ENCODE data around the gene ENOX2. TPM values are rescaled to one million over a fixed set of nuclear protein-coding genes. Genes with fewer than 3 reads are reported as not detected.

The ENOX2 gene
- total and polyA plus RNA-seq, 3 experiments from 2014 or later = 10.8 to 19.2 (median 14.7) TPM

GRCh38 chrX:130916636-130917422 lies 13.8 kb upstream of the ENOX2 start:
- DNase-seq = peak; percentile 6 to 55 (median 24)

GRCh38 chrX:130915302-130915701 lies 12.3 kb upstream of the ENOX2 start:
- Mint-ChIP-seq H3K27me3 (peaks cover 0 to 4% of the 10 kb centered on the region in 2 donors), H3K9me3 (no peaks in the 10 kb centered on the region), H3K36me3 (no peaks in the 10 kb centered on the region), H3K27ac (no peak overlapping the region), H3K4me1 (no peaks in the 10 kb centered on the region), H3K4me3 (no peak overlapping the region)
- Histone ChIP-seq H3K27ac (ENCODE audit: low read depth, low read length) (no peak overlapping the region), H3K9me3 (ENCODE audit: low read length) (no peaks in the 10 kb centered on the region), H3K4me3 (ENCODE audit: low read length) (no peak overlapping the region), H3K36me3 (ENCODE audit: insufficient read depth, low read length) (no peaks in the 10 kb centered on the region), H3K27me3 (ENCODE audit: insufficient read depth, low read length, poor library complexity, severe bottlenecking) (no peaks in the 10 kb centered on the region), H3K4me1 (ENCODE audit: insufficient read depth, low read length) (no peaks in the 10 kb centered on the region)
- DNase-seq = no peak
- POLR2A ChIA-PET = interaction anchor here (0.5 kb wide), 1 partner anchor 526 kb away, joined by 5 read pairs; no protein-coding TSS in a partner anchor
- CTCF ChIA-PET = interaction anchor here (1.3 to 2.7 kb wide), 2 partner anchors 375 to 585 kb away, joined by 3 to 9 read pairs; no protein-coding TSS in a partner anchor

More at GRCh38 chrX:130916636-130917422, 13.8 kb upstream of the ENOX2 start:
- Histone ChIP-seq H3K4me1 (ENCODE audit: insufficient read depth, low read length) (no peaks in the 10 kb centered on the region), H3K4me3 (ENCODE audit: low read length) (no peak overlapping the region), H3K36me3 (ENCODE audit: insufficient read depth, low read length) (no peaks in the 10 kb centered on the region), H3K27ac (ENCODE audit: low read depth, low read length) (no peak overlapping the region), H3K9me3 (ENCODE audit: low read length) (no peaks in the 10 kb centered on the region), H3K27me3 (ENCODE audit: insufficient read depth, low read length, poor library complexity, severe bottlenecking) (no peaks in the 10 kb centered on the region)
- H3K9me3 Mint-ChIP-seq = no peaks in the 10 kb centered on the region
- H3K27me3 Mint-ChIP-seq = peaks cover 0 to 4% of the 10 kb centered on the region in 2 donors
- H3K4me3 Mint-ChIP-seq = no peak overlapping the region
- ChIA-PET POLR2A (no interaction called here), CTCF (interaction anchor here (0.6 to 1.5 kb wide), 7 partner anchors 10 to 587 kb away, joined by 3 to 9 read pairs (median 3); no protein-coding TSS in a partner anchor)
- peak overlapping the region in 1 of 8 donors; percentile 3 for H3K27ac Mint-ChIP-seq
- no peaks in the 10 kb centered on the region for H3K4me1 Mint-ChIP-seq
- H3K36me3 Mint-ChIP-seq = no peaks in the 10 kb centered on the region

GRCh38 chrX:130909469-130910136 lies 6.6 kb upstream of the ENOX2 start:
- Mint-ChIP-seq H3K4me3 (no peak overlapping the region), H3K27ac (no peak overlapping the region), H3K4me1 (no peaks in the 10 kb centered on the region), H3K36me3 (no peaks in the 10 kb centered on the region), H3K27me3 (peaks cover 0 to 2% of the 10 kb centered on the region in 2 donors), H3K9me3 (no peaks in the 10 kb centered on the region)
- Histone ChIP-seq H3K9me3 (ENCODE audit: low read length) (no peaks in the 10 kb centered on the region), H3K4me1 (ENCODE audit: insufficient read depth, low read length) (no peaks in the 10 kb centered on the region), H3K36me3 (ENCODE audit: insufficient read depth, low read length) (no peaks in the 10 kb centered on the region), H3K27me3 (ENCODE audit: insufficient read depth, low read length, poor library complexity, severe bottlenecking) (no peaks in the 10 kb centered on the region), H3K4me3 (ENCODE audit: low read length) (no peak overlapping the region), H3K27ac (ENCODE audit: low read depth, low read length) (no peak overlapping the region)
- POLR2A ChIA-PET = no interaction called here
- CTCF ChIA-PET = no interaction called here
- DNase-seq = no peak

- H3K4me3 Mint-ChIP-seq = no peak overlapping the region
- ChIA-PET POLR2A (no interaction called here), CTCF (no interaction called here)
- Histone ChIP-seq H3K27ac (ENCODE audit: low read depth, low read length) (no peak overlapping the region), H3K9me3 (ENCODE audit: low read length) (no peaks in the 10 kb centered on the region), H3K36me3 (ENCODE audit: insufficient read depth, low read length) (no peaks in the 10 kb centered on the region), H3K4me1 (ENCODE audit: insufficient read depth, low read length) (peaks cover 5% of the 10 kb centered on the region), H3K27me3 (ENCODE audit: insufficient read depth, low read length, poor library complexity, severe bottlenecking) (no peaks in the 10 kb centered on the region), H3K4me3 (ENCODE audit: low read length) (no peak overlapping the region)
- peaks cover 0 to 2% of the 10 kb centered on the region in 2 donors for H3K27me3 Mint-ChIP-seq
- DNase-seq = no peak
- H3K27ac Mint-ChIP-seq = no peak overlapping the region
- no peaks in the 10 kb centered on the region for H3K9me3 Mint-ChIP-seq
- H3K36me3 Mint-ChIP-seq = peaks cover 0 to 1% (median 0%) of the 10 kb centered on the region in 3 donors
- H3K4me1 Mint-ChIP-seq = peaks cover 7% of the 10 kb centered on the region in 3 donors
These were observed 3.8 kb upstream of the ENOX2 start for GRCh38 chrX:130906776-130907175.

GRCh38 chrX:130902446-130902782 lies 595 bp downstream of the ENOX2 start:
- peaks cover 0 to 16% (median 0%) of the 10 kb centered on the region in 3 donors for H3K36me3 Mint-ChIP-seq
- no peaks in the 10 kb centered on the region for H3K27me3 ChIP-seq (ENCODE audit: insufficient read depth, low read length, poor library complexity, severe bottlenecking)
- peak overlapping the region in 7 of 8 donors; percentile 15 to 90 (median 61) for H3K27ac Mint-ChIP-seq
- peaks cover 5% of the 10 kb centered on the region for H3K4me1 ChIP-seq (ENCODE audit: insufficient read depth, low read length)
- H3K4me3 Mint-ChIP-seq = no peak overlapping the region
- CTCF ChIA-PET = no interaction called here
- peaks cover 7 to 9% (median 9%) of the 10 kb centered on the region in 3 donors for H3K4me1 Mint-ChIP-seq
- peak overlapping the region; percentile 47 for H3K27ac ChIP-seq (ENCODE audit: low read depth, low read length)
- POLR2A ChIA-PET = interaction anchor here (0.6 to 0.7 kb wide), 2 partner anchors 634 to 1503 kb away, joined by 3 read pairs; no protein-coding TSS in a partner anchor
- H3K9me3 ChIP-seq (ENCODE audit: low read length) = no peaks in the 10 kb centered on the region
- H3K27me3 Mint-ChIP-seq = peaks cover 0 to 8% of the 10 kb centered on the region in 2 donors
- H3K9me3 Mint-ChIP-seq = no peaks in the 10 kb centered on the region
- H3K4me3 ChIP-seq (ENCODE audit: low read length) = peak overlapping the region; percentile 77
- DNase-seq = no peak
- H3K36me3 ChIP-seq (ENCODE audit: insufficient read depth, low read length) = no peaks in the 10 kb centered on the region

- Histone ChIP-seq H3K4me3 (ENCODE audit: low read length) (no peak overlapping the region), H3K4me1 (ENCODE audit: insufficient read depth, low read length) (no peaks in the 10 kb centered on the region), H3K36me3 (ENCODE audit: insufficient read depth, low read length) (no peaks in the 10 kb centered on the region), H3K27me3 (ENCODE audit: insufficient read depth, low read length, poor library complexity, severe bottlenecking) (no peaks in the 10 kb centered on the region), H3K27ac (ENCODE audit: low read depth, low read length) (no peak overlapping the region), H3K9me3 (ENCODE audit: low read length) (no peaks in the 10 kb centered on the region)
- no peaks in the 10 kb centered on the region for H3K9me3 Mint-ChIP-seq
- peaks cover 0 to 33% (median 7%) of the 10 kb centered on the region in 3 donors for H3K36me3 Mint-ChIP-seq
- ChIA-PET POLR2A (no interaction called here), CTCF (no interaction called here)
- no peak overlapping the region for H3K4me3 Mint-ChIP-seq
- peaks cover 2 to 7% (median 4%) of the 10 kb centered on the region in 3 donors for H3K4me1 Mint-ChIP-seq
- no peak for DNase-seq
- H3K27ac Mint-ChIP-seq = no peak overlapping the region
- peaks cover 0 to 7% of the 10 kb centered on the region in 2 donors for H3K27me3 Mint-ChIP-seq
These were observed 6.1 kb downstream of the ENOX2 start for GRCh38 chrX:130896802-130897501.

- H3K9me3 ChIP-seq (ENCODE audit: low read length) = no peaks in the 10 kb centered on the region
- no peak overlapping the region for H3K27ac ChIP-seq (ENCODE audit: low read depth, low read length)
- no peaks in the 10 kb centered on the region for H3K36me3 ChIP-seq (ENCODE audit: insufficient read depth, low read length)
- Mint-ChIP-seq H3K27me3 (peaks cover 0 to 7% of the 10 kb centered on the region in 2 donors), H3K4me3 (no peak overlapping the region), H3K9me3 (no peaks in the 10 kb centered on the region), H3K36me3 (peaks cover 0 to 33% (median 7%) of the 10 kb centered on the region in 3 donors), H3K4me1 (peaks cover 0 to 3% (median 0%) of the 10 kb centered on the region in 3 donors), H3K27ac (no peak overlapping the region)
- ChIA-PET CTCF (no interaction called here), POLR2A (no interaction called here)
- no peaks in the 10 kb centered on the region for H3K27me3 ChIP-seq (ENCODE audit: insufficient read depth, low read length, poor library complexity, severe bottlenecking)
- no peaks in the 10 kb centered on the region for H3K4me1 ChIP-seq (ENCODE audit: insufficient read depth, low read length)
- DNase-seq = no peak
- no peak overlapping the region for H3K4me3 ChIP-seq (ENCODE audit: low read length)
These were observed 7.0 kb downstream of the ENOX2 start for GRCh38 chrX:130896026-130896425.
